PC-3 (cell line): ENCODE measurements around the gene L3MBTL1. TPM values are rescaled to one million over a fixed set of nuclear protein-coding genes. Genes with fewer than 3 reads are reported as not detected.

ENCODE experiments used
- ATAC-seq: fragments of 200-7000 bp; cut with Tn5 transposase; 2 replicates; pipeline ENCODE4 v1.9.1; 2020; ENCODE audit warnings: mild to moderate bottlenecking, moderate library complexity
- BruUV-seq: library from RNA; stranded (reverse); fragments of 400-500 nt; replicated peaks from 2 replicates; lab custom pipeline; 2021; lab: Mats Ljungman, UMichigan
- CTCF ChIA-PET: fragments of 300-600 bp; sonication (Branson Sonifier 250); formaldehyde crosslinking; loops from one replicate; lab custom pipeline; 2022; ENCODE audit warnings: antibody characterized with exemption; lab: Charles Lee
- POLR2A ChIA-PET: fragments of 300-600 bp; sonication (Branson Sonifier 250); formaldehyde crosslinking; loops from one replicate; lab custom pipeline; 2022; ENCODE audit warnings: antibody characterized with exemption; ENCODE audit not compliant: unreplicated experiment; lab: Charles Lee
- DNase-seq: peaks from one replicate; pipeline ENCODE4 v3.0.0-alpha.2; 2015
- H2AFZ ChIP-seq: fragments of 300-600 bp; sonication (generic); 2 replicates; pipeline ENCODE4 v1.6.0; 2016; ENCODE audit warnings: antibody characterized with exemption, low read length
- H3F3A ChIP-seq: fragments of 300-600 bp; sonication (generic); one replicate; pipeline ENCODE4 v1.6.0; 2017; ENCODE audit warnings: antibody characterized with exemption, low read length, control low read depth, mild to moderate bottlenecking; ENCODE audit not compliant: unreplicated experiment
- H3K27ac ChIP-seq: fragments of 300-600 bp; sonication (generic); 2 replicates; pipeline ENCODE4 v1.5.1; 2016; ENCODE audit warnings: mild to moderate bottlenecking, low read length
- H3K27me3 ChIP-seq: fragments of 300-600 bp; sonication (generic); 2 replicates; pipeline ENCODE4 v1.6.1; 2016; ENCODE audit warnings: low read length, mixed read lengths
- H3K36me3 ChIP-seq: fragments of 300-600 bp; sonication (generic); 2 replicates; pipeline ENCODE4 v1.6.1; 2016; ENCODE audit warnings: low read depth, mixed run types, low read length, mixed read lengths
- H3K4me1 ChIP-seq: fragments of 300-600 bp; sonication (generic); 2 replicates; pipeline ENCODE4 v1.5.1; 2016; ENCODE audit warnings: low read length; ENCODE audit not compliant: insufficient read depth
- H3K4me2 ChIP-seq: fragments of 300-600 bp; sonication (generic); 2 replicates; pipeline ENCODE4 v1.6.0; 2016; ENCODE audit warnings: low read length
- H3K4me3 ChIP-seq: fragments of 300-600 bp; sonication (generic); 2 replicates; pipeline ENCODE4 v1.5.1; 2016; ENCODE audit warnings: mild to moderate bottlenecking, low read length, mixed read lengths
- H3K79me2 ChIP-seq: fragments of 300-600 bp; sonication (generic); 2 replicates; pipeline ENCODE4 v1.6.1; 2017; ENCODE audit warnings: low read length, mixed read lengths
- H3K9ac ChIP-seq: fragments of 300-600 bp; sonication (generic); 2 replicates; pipeline ENCODE4 v1.6.0; 2016; ENCODE audit warnings: mild to moderate bottlenecking, low read length
- H3K9me2 ChIP-seq: fragments of 300-600 bp; sonication (generic); replicated peaks from 2 replicates; pipeline ENCODE4 v1.6.1; 2016; ENCODE audit warnings: mixed run types, low read length, mixed read lengths
- H3K9me3 ChIP-seq: fragments of 300-600 bp; sonication (generic); 2 replicates; pipeline ENCODE4 v1.6.1; 2016; ENCODE audit warnings: low read length, mixed read lengths
- H4K20me1 ChIP-seq: fragments of 300-600 bp; sonication (generic); 2 replicates; pipeline ENCODE4 v1.6.1; 2016; ENCODE audit warnings: low read length, mixed read lengths
- CTCF ChIP-seq: fragments of 300-600 bp; sonication (generic); conservative IDR thresholded peaks from 2 replicates; pipeline ENCODE4 v1.5.1; 2017; ENCODE audit warnings: antibody characterized with exemption, low read depth, mild to moderate bottlenecking, low read length
- EZH2 ChIP-seq: fragments of 300-600 bp; sonication (generic); IDR thresholded peaks from one replicate; pipeline ENCODE4 v1.6.1; 2017; ENCODE audit warnings: antibody characterized with exemption, mild to moderate bottlenecking, low read length; ENCODE audit not compliant: unreplicated experiment
- EZH2phosphoT487 ChIP-seq: fragments of 300-600 bp; sonication (generic); IDR thresholded peaks from 2 replicates; pipeline ENCODE4 v1.6.1; 2018; ENCODE audit warnings: mild to moderate bottlenecking, antibody characterized with exemption, low read length, borderline replicate concordance
- intact Hi-C: fragments of 100-400 bp; cut with micrococcal nuclease; formaldehyde crosslinking; loops from 2 replicates; pipeline ENCODE4 v1.9.0; 2023
- total RNA-seq: library from RNA; depleted of rRNA; stranded (reverse); fragments of >200 nt; gene quantifications from 2 replicates; pipeline ENCODE4 v1.2.3, GENCODE V29; 2014

The L3MBTL1 gene
- total RNA-seq, 1 experiment from 2014 or later: 9.9 TPM

DNA sequence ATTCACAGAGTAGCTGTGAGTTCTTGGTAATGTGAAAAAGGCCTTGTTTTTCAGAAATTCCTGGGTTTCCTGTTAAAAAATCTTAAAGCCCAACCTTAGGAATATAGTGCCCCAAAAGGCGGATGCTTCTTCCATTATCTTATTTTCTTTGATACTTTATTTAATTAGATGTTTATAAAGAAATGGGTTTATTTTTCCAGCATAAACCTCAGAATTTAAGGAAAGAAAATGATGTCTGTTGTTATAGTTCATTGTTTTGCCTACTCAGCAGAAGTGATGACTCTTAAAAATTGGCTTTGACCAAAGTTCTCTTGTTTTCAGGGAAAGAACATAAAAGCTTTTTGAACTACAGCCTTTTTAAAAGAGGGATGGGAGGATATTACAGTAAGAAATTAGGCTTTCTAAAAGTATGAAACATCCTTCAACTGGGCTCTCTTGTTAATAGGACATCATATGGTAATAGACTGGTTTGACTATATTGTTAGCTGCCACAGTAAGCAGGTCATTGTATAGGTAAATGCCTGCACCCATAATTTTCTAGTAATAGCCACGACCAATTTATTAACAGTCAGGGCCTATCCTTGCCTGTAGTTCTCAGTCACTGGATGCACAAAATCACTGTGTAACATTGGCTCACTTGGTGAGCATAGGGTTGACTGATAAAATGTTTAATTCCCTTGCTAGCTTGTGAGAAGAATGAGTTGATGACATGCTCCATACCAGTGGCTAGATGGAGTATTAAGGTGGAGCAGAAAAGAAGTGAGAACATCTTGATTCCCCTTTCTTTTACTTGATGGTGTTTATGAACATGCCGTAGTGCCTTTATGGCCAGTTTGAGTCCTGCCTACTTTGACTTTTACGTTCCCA is 44.6 kb upstream of the L3MBTL1 start:
- POLR2A ChIA-PET: no interaction called here
- Histone ChIP-seq H3K4me2 (no peak overlapping the region), H3K9me3 (no peaks in the 10 kb centered on the region), H3K4me1 (peaks cover 9% of the 10 kb centered on the region), H2AFZ (no peak overlapping the region), H3K79me2 (peaks cover 58% of the 10 kb centered on the region), H3K9ac (no peak overlapping the region), H3K9me2 (no peaks in the 10 kb centered on the region), H4K20me1 (peaks cover 59% of the 10 kb centered on the region), H3F3A (peaks cover 13% of the 10 kb centered on the region), H3K36me3 (peaks cover 64% of the 10 kb centered on the region), H3K27ac (no peak overlapping the region), H3K27me3 (no peaks in the 10 kb centered on the region), H3K4me3 (no peak overlapping the region)
- BruUV-seq: no TSS peak
- no peak for ATAC-seq
- intact Hi-C loops: no loop called here
- DNase-seq: no peak
- no peak for TF ChIP-seq CTCF
- no peak for TF ChIP-seq EZH2
- no peak for TF ChIP-seq EZH2phosphoT487
- CTCF ChIA-PET: no interaction called here

GRCh38 chr20:43463527-43464218 is 43.8 kb upstream of the L3MBTL1 start:
- DNase-seq (no peak), ATAC-seq (no peak)
- Histone ChIP-seq H3K9me3 (no peaks in the 10 kb centered on the region), H3K27me3 (no peaks in the 10 kb centered on the region), H3K4me2 (no peak overlapping the region), H3K36me3 (peaks cover 64% of the 10 kb centered on the region), H2AFZ (no peak overlapping the region), H3K9me2 (no peaks in the 10 kb centered on the region), H3K4me3 (no peak overlapping the region), H4K20me1 (peaks cover 57% of the 10 kb centered on the region), H3K79me2 (peaks cover 50% of the 10 kb centered on the region), H3K9ac (no peak overlapping the region), H3F3A (peaks cover 13% of the 10 kb centered on the region), H3K4me1 (peaks cover 9% of the 10 kb centered on the region), H3K27ac (no peak overlapping the region)
- no TSS peak for BruUV-seq
- ChIA-PET POLR2A (no interaction called here), CTCF (no interaction called here)
- TF ChIP-seq EZH2: no peak
- TF ChIP-seq CTCF: no peak
- TF ChIP-seq EZH2phosphoT487: no peak
- intact Hi-C loops: no loop called here
